Posterior vena cava (tissue), 2 donors: Measurements from ENCODE around the gene ESRRB. TPM values are rescaled to one million over a fixed set of nuclear protein-coding genes. Genes with fewer than 3 reads are reported as not detected.
A peak's percentile ranks its signal among the peaks of the same experiment; 100 is the strongest.

Experiments
- DNase-seq: peaks from one replicate; pipeline ENCODE4 v3.0.0-alpha.2; 2020; ENCODE audit warnings: low spot score
- intact Hi-C, 2 donors: fragments of 100-400 bp; cut with DNase I; formaldehyde crosslinking; loops; one replicate each; pipeline versions ENCODE4 v1.14.1 to v1.14.2; 2022 to 2023
- total RNA-seq, 2 donors: library from RNA; stranded (reverse); fragmentation: NEBNext Ultra II Directional; extraction: Animal tissue kit (Norgen Biotek cat#: 25700); gene quantifications; one replicate each; pipeline ENCODE4 v1.2.1, GENCODE V29; 2021
- donor health status: DM: yes; HTN: yes; CAD: no.
- donor health status: DM: yes; HTN: yes; CAD: no.

ESRRB gene
- total RNA-seq, 2 donors from 2014 or later, result 0.60 to 0.95 TPM

- DNase-seq, result peak; percentile 19
Observed at GRCh38 chr14:76349993-76350392, 25.9 kb upstream of the ESRRB start.

DNA sequence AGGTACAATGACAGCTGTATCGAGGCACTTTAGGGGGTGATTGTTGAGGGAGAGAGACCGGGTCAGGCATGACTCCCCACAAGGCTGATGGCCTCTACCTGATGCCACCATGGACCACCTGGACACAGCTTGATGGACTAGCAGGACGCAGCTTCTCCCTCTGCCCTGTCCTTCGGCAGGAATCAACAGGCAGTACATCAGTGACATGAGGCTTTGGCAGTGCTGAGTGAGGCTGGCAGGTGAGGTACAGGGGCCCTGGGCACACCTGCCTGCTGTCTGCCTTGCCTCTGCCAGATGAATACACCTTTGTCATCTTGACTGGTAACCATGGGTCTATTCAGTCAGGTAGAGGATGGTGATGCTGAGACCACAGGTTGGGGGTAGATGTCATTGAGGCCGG is 25.3 kb upstream of the ESRRB start:
- intact Hi-C loops, result loop anchor here in 1 of 2 donors (5.0 kb wide), 1 partner anchor 298 kb away; no protein-coding TSS in a partner anchor
- peak; percentile 57 for DNase-seq

More at GRCh38 chr14:76349993-76350392, 25.9 kb upstream of the ESRRB start:
- intact Hi-C loops, result loop anchor here in 1 of 2 donors (5.0 kb wide), 1 partner anchor 298 kb away; no protein-coding TSS in a partner anchor

GRCh38 chr14:76351941-76352340 is 24.0 kb upstream of the ESRRB start:
- intact Hi-C loops, result loop anchor here in 1 of 2 donors (5.0 kb wide), 1 partner anchor 300 kb away; no protein-coding TSS in a partner anchor
- DNase-seq, result no peak

DNA sequence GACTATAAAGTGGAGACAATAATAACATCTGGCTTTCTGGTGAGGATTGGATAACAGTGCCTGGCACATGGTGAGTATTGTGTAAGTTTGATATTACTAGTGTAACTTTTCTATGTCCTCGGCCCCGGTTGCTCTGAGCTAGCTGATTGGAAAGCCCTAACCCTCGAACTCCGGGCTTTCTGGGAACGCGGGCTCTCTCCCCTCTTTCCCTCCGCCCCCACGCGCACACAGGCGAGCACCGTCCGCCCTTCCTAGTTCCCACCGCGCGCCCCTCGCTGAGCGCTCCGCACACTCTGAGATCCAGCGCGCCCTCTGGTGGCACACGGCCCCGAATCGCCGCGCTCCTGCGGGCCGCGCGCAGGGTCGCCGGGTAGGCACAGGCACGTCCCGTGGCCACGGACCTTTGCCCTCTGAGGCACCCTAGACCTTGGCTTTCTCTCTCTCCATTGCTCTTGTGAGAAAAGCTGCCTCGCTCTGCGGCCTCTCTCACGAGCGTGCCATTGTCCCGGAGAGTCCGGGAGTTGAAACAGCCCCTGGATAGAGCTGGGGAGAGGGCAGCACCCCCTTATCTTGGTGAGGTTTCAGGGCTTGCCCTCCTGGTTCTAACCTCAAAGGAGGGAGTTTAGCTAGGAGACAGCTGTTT is 23.2 kb upstream of the ESRRB start:
- peak; percentile 85 for DNase-seq
- intact Hi-C loops, result loop anchor here in 1 of 2 donors (5.0 kb wide), 1 partner anchor 300 kb away; no protein-coding TSS in a partner anchor

DNA sequence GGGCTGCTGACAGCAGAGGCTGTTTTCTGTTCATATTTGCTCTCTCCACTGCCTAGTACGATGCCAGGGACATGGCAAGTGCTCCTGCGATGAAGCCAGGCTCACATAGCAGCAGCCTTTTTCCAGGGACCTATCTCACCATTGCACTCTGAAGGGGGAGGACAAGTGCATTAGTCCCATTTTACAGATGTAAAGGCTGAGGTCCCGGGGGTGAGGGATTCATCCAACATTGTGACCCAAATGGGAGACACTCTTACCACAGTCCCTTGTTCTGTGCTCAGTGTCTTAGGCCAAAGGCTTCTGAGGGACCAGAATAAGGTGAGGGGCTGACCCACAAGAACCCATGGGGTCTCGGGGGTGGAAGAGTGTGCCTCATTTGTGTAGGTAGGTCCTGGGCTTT is 21.6 kb upstream of the ESRRB start:
- intact Hi-C loops, result loop anchor here in 1 of 2 donors (5.0 kb wide), 1 partner anchor 302 kb away; no protein-coding TSS in a partner anchor
- DNase-seq, result no peak

DNA sequence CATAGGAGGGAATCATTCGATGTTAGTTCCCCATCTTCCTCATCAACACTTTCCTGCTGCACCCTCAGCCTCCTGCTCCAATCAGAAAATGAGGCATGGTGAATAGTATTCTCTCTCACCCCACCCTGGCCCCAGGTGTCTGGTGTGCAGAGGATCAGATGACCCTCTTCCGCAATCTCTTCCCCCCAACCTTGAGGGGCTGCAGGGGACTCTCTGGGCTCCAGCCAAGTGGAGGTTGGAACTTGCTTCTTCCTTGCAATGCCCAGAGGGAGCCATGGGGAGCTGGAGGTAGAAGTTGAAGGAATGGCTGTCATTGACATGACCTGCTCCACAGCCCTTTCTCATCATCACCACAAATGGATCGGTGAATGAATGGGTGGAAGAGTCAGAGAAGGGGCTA is 20.2 kb upstream of the ESRRB start:
- intact Hi-C loops, result loop anchor here in 1 of 2 donors (1.0 kb wide), 1 partner anchor 20 kb away; no protein-coding TSS in a partner anchor
- DNase-seq, result peak; percentile 54

GRCh38 chr14:76371066-76371465 is 4.9 kb upstream of the ESRRB start:
- intact Hi-C loops, result no loop called here
- DNase-seq, result peak; percentile 47

DNA sequence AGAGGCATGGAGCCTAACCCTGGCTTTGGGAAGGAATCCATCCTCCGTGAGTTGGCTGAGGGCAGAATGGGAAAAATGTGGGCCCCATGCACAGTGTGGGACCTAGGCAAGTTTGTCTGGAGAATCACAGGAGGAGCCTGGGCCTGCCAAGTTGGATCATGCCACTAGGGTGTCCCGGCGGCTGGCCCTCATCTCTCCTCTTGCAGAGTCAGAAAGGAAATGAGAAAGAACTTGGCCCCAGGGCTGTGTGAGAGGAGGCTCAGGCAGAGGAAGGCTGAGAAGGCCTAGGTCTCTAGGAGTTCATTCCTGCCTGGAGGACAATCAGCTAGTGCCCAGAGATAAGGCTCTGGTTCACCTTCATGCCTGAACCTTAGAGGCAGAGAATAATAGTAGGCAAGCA is 2.5 kb upstream of the ESRRB start:
- intact Hi-C loops, result no loop called here
- DNase-seq, result peak; percentile 32

DNA sequence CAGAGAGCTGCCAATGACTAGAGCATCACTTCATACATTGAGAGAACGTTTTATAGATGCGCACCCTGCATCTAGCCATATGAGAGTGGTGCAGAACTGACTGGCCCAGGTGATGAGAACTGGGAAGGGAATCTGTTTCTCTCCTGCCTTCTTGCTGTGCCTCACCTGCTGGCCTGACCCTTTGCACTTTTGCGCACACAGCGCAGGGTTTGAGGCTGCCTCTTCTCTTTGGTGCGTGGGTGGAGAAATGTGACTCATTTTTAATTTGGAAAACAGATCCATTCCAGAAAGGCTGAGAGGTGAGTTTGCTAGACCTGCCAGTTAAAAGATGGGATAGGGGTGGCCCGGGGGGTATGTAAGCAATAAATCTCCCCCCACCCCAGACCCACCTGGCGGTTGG is 453 bp upstream of the ESRRB start:
- intact Hi-C loops, result loop anchor here in 1 of 2 donors (1.0 kb wide), 1 partner anchor 20 kb away; no protein-coding TSS in a partner anchor

GRCh38 chr14:76376409-76376877 is 506 bp downstream of the ESRRB start:
- DNase-seq, result no peak
- intact Hi-C loops, result no loop called here

More for the DNA sequence above, 453 bp upstream of the ESRRB start:
- DNase-seq, result peak; percentile 32

DNA sequence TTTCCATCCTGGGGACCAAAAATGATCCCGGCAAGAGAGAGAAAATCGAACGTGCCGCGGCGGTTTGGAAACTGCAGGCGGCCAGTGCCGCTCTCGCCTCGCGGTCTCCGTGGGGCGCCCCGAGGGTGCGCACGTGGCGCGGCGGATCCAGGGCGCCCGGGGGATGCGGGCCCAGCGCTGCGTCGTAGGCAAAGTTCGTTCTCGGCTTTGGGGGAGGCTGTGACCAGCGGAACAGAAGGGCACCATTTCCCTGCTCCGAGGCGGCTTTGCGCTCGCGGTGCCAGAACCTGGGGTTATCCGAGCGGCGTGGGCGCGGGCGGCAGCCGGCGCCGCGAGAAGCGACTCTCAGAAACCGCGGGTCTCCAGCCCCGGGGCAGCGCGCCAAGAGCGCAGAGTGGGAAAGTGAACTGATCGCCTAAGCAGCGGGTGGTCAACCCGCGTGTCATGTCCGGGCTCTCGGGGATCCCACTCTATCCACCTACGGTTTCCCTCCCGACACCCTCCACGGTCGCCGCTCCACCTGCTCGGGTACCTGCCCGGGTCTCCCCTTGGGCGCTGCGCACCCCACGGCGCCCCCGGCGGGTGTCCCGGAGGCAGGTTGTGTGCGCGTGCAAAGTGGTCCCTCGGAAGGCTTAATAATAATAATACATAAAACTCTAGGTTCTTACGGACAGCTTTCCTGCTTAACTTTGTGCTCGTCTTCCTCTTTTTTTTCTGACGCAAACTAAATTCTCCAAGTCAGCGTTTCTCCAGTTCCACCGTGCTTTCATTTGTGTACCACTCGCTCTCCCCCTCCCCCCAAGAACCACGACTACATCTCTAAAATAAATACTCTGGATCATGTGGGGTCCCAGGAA is 1.2 kb downstream of the ESRRB start:
- intact Hi-C loops, result no loop called here
- peak; percentile 68 for DNase-seq

DNA sequence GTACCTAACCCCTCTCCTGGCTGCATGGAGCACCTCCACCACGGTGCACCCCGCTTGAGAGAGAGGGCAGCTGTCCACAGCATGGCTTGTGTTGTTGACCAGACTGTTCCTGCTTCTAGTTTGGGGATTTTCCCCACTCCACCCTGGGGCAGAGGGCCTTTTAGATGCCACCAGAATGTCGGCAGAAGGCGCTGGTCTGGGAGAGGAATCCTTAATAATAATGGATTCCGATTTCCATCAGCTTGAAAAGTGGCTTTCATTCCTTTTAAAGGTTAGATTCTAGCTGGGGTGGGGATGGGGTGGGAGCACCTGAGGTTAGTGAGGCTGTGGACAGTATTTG is 1.8 kb downstream of the ESRRB start:
- peak; percentile 58 for DNase-seq
- intact Hi-C loops, result no loop called here

GRCh38 chr14:76380991-76381390 is 5.1 kb downstream of the ESRRB start:
- intact Hi-C loops, result loop anchor here in 1 of 2 donors (10.0 kb wide), 1 partner anchor 326 kb away; no protein-coding TSS in a partner anchor
- DNase-seq, result peak; percentile 66

DNA sequence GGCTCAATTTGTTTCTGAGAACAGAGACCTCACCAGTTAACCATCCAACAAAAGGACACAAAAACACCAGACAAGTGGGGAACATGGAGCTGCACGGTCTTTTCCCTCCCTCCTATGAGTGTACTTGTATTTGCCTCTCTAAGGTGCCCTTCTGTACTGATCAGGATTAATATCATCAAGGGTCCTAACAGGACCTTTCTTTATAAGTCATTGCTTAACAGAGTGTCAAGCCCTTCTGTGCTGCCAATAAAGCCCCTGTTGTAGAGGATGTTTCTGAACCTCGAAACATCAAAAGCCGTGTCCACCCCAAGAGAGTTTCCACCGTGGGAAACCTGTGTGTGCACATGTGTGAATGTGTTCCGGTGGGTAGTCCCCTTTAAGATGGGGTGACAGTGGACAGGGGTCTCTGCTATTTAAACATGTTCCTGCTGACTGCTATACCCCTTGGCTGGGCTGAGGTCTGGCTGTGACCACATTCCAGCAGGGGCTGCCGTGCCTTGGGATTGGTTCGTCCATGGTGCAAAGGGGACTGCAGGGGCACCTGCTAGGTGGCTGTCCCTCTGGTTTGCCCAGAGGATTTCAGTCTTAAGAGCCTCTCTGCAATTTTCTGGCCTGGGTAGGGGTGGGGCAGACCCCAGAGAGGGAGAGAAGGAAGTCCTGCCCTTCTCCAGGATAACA is 6.0 kb downstream of the ESRRB start:
- intact Hi-C loops, result loop anchor here in 1 of 2 donors (10.0 kb wide), 1 partner anchor 327 kb away; no protein-coding TSS in a partner anchor
- DNase-seq, result peak; percentile 20

- intact Hi-C loops, result loop anchor here in 1 of 2 donors (10.0 kb wide), 1 partner anchor 328 kb away; no protein-coding TSS in a partner anchor
- no peak for DNase-seq
Observed at GRCh38 chr14:76382495-76382832, 6.5 kb downstream of the ESRRB start.

DNA sequence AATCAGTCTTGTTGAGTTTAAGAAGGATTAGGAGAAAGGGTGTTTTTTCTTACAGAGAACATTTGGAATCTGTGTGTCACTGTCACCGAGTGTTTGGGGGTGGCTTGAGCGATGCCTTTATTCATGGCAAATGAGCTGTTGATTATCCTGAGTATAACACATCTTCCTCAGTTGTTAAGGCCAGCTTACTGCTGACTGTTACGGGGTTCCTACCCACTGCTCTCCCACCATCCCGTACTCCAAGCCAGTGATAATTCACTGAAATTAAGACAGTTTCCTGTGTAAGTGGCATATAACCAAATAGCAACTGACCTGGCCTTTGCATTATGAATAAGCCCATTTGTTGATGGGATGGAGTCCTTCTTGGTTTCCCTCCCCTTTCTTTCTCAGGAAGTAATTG is 9.5 kb downstream of the ESRRB start:
- intact Hi-C loops, result loop anchor here in 1 of 2 donors (10.0 kb wide), 1 partner anchor 331 kb away; no protein-coding TSS in a partner anchor
- DNase-seq, result peak; percentile 1

DNA sequence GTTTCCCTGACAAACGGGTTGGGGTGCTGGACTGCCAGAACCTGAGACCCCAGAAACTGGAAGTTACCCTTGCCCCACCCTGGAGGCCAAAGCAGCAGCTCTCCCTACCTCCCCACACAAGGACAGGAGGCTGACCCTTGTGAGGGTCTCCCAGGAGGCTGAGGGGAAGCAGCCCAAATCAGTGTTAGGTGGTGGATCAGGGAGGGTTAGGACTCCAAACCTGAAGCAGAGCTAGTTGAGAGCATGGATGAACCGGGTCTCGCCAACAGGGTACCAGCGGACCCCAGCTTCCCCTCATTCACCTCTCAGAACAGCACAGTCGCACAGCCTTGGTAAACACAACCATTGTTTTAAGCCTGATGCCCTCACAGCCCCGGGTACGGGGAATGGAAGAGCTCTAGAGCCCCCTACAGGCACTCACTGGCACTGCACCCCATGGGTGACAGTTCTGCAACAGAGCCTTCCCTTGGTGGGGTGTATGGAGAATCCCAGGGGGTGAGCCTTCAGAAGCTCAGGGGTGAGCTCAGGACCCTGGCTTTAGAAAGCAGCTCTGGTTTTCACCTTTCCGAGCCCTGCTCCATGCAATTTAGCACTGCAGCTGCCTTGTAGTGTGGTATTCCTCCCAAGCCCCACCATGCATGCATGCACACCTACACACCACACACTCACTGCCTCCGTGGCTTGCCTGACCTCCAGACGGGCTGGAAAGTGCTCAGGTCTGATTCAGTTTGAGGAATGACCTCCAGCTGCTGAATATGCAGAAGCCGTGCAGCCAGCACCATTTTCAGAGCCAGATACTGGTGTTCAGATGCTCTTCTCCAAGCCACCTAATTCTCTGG is 11.2 kb downstream of the ESRRB start:
- intact Hi-C loops, result loop anchor here in 1 of 2 donors (10.0 kb wide), 1 partner anchor 332 kb away; no protein-coding TSS in a partner anchor
- peak; percentile 85 for DNase-seq

DNA sequence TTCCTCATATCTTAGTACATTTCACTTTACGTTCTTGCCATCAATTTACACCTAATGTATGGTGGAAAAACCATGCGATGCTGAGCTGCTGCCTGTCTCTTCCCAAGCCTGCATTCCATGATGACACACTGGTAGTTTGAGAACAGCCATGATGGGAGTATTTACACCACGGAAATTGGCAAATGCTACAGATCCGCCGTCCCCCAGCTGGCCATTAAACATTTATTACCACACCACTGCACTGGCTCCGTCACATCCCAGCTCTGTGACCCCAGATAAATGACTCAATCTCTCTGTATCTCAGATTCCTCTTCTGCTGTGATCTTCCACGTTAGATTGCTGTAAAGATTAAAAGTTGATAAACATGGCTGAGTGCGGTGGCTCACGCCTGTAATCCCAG is 13.9 kb downstream of the ESRRB start:
- intact Hi-C loops, result loop anchor here in 1 of 2 donors (10.0 kb wide), 1 partner anchor 335 kb away; no protein-coding TSS in a partner anchor
- peak; percentile 17 for DNase-seq
